A673 (cell line): Measurements from ENCODE around the gene FAM9C. TPM values are rescaled to one million over a fixed set of nuclear protein-coding genes. Genes with fewer than 3 reads are reported as not detected.
A peak's percentile ranks its signal among the peaks of the same experiment; 100 is the strongest.

Source experiments
- BruUV-seq: library from RNA; stranded (reverse); fragments of 400-500 nt; replicated peaks from 2 replicates; lab custom pipeline; 2021; lab: Mats Ljungman, UMichigan
- CTCF ChIA-PET: fragments of 300-600 bp; sonication (Branson Sonifier 250); formaldehyde crosslinking; loops from one replicate; lab custom pipeline; 2022; ENCODE audit warnings: antibody characterized with exemption; lab: Charles Lee
- POLR2A ChIA-PET: fragments of 300-600 bp; sonication (Branson Sonifier 250); formaldehyde crosslinking; loops from one replicate; lab custom pipeline; 2022; ENCODE audit warnings: antibody characterized with exemption; ENCODE audit not compliant: low non-redundant PET; lab: Charles Lee
- DNase-seq: peaks from one replicate; pipeline ENCODE4 v3.0.0-alpha.2; 2015; ENCODE audit warnings: low spot score
- H3K27ac ChIP-seq: fragments of 200-600 bp; sonication (generic); 2 replicates; pipeline ENCODE4 v1.5.1; 2016; ENCODE audit warnings: mixed run types, low read depth, mild to moderate bottlenecking, mixed read lengths, antibody characterized with exemption, low read length; ENCODE audit not compliant: poor library complexity, severe bottlenecking
- H3K27me3 ChIP-seq: fragments of 200-600 bp; sonication (generic); replicated peaks from 2 replicates; pipeline ENCODE4 v1.6.1; 2017; ENCODE audit warnings: mixed run types, low read depth, mild to moderate bottlenecking, mixed read lengths, antibody characterized with exemption, low read length; ENCODE audit not compliant: insufficient read depth, poor library complexity
- H3K36me3 ChIP-seq: fragments of 200-600 bp; sonication (generic); 2 replicates; pipeline ENCODE4 v1.6.1; 2016; ENCODE audit warnings: mixed run types, mild to moderate bottlenecking, mixed read lengths, antibody characterized with exemption, low read length; ENCODE audit not compliant: insufficient read depth, poor library complexity, severe bottlenecking
- H3K4me1 ChIP-seq: fragments of 200-600 bp; sonication (generic); 2 replicates; pipeline ENCODE4 v1.6.1; 2017; ENCODE audit warnings: mixed run types, mild to moderate bottlenecking, mixed read lengths, antibody characterized with exemption, low read length; ENCODE audit not compliant: insufficient read depth, poor library complexity, severe bottlenecking
- H3K4me3 ChIP-seq: fragments of 200-600 bp; sonication (generic); 2 replicates; pipeline ENCODE4 v1.5.1; 2016; ENCODE audit warnings: low read depth, mixed run types, mild to moderate bottlenecking, mixed read lengths, low read length; ENCODE audit not compliant: poor library complexity, severe bottlenecking
- H3K9me3 ChIP-seq: fragments of 200-600 bp; sonication (generic); 2 replicates; pipeline ENCODE4 v1.6.1; 2016; ENCODE audit warnings: mixed run types, low read depth, mild to moderate bottlenecking, mixed read lengths, antibody characterized with exemption, low read length; ENCODE audit not compliant: poor library complexity, severe bottlenecking
- EZH2 ChIP-seq: fragments of 200-600 bp; sonication (generic); IDR thresholded peaks from 2 replicates; pipeline ENCODE4 v1.6.1; 2017; ENCODE audit warnings: borderline replicate concordance, low read depth, mild to moderate bottlenecking, mixed read lengths, antibody characterized with exemption, low read length; ENCODE audit not compliant: poor library complexity, severe bottlenecking
- intact Hi-C: fragments of 100-400 bp; cut with micrococcal nuclease; formaldehyde crosslinking; loops from one replicate; pipeline ENCODE4 v1.10.0; 2022; ENCODE audit not compliant: unreplicated experiment
- total RNA-seq: library from RNA; stranded (reverse); gene quantifications from 2 replicates; pipeline ENCODE4 v1.2.3, GENCODE V29; 2021
- TF ChIP-seq, protein P1 (sequence below): fragments of 300-800, 200-600 bp; sonication (generic); conservative IDR thresholded peaks from 2 replicates; pipeline ENCODE4 v1.5.1; 2017; ENCODE audit warnings: low read depth, mild to moderate bottlenecking, antibody characterized with exemption, low read length, moderate library complexity, mixed read lengths

FAM9C gene
- total RNA-seq, 1 experiment from 2014 or later, result not detected

DNA sequence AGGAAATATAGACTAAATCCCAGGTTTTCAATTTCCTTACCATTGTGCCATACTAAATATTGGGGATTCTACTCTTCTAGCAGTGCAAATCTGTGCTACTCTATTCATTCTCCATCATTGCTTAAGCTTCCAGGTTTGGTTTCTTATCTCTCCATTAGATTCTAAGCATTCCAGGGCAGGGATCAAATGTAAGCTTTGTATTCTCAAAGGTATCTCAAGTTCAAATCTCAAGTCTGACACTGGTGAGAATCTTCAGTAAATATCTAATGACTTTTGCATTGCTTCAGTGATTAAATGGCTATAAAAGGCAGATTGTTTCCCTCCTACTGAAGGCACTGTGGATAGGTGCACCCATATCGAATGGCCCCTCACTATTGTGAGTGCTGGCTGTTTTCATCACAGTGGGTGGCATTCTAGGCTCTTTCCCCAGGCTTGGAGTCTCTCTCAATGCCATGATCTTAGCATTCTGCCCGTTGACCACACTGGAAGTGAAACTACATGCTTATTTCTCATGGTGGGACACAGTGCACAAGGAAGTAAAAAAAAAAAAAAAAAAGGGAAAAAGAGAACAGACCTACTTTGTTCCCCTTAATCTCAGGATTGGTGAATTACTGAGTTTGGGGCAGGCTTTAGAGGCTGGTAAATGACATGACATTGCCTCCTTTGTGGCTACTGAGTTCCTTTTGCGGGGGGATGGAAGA lies 28.7 kb downstream of the FAM9C start:
- intact Hi-C loops, result no loop called here
- H3K4me3 ChIP-seq, result no peak overlapping the region
- no peak overlapping the region for H3K27ac ChIP-seq
- H3K9me3 ChIP-seq, result no peaks in the 10 kb centered on the region
- ChIA-PET POLR2A (no interaction called here), CTCF (no interaction called here)
- TF ChIP-seq, protein P1, sequence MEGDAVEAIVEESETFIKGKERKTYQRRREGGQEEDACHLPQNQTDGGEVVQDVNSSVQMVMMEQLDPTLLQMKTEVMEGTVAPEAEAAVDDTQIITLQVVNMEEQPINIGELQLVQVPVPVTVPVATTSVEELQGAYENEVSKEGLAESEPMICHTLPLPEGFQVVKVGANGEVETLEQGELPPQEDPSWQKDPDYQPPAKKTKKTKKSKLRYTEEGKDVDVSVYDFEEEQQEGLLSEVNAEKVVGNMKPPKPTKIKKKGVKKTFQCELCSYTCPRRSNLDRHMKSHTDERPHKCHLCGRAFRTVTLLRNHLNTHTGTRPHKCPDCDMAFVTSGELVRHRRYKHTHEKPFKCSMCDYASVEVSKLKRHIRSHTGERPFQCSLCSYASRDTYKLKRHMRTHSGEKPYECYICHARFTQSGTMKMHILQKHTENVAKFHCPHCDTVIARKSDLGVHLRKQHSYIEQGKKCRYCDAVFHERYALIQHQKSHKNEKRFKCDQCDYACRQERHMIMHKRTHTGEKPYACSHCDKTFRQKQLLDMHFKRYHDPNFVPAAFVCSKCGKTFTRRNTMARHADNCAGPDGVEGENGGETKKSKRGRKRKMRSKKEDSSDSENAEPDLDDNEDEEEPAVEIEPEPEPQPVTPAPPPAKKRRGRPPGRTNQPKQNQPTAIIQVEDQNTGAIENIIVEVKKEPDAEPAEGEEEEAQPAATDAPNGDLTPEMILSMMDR, result no peak
- TF ChIP-seq EZH2, result no peak
- BruUV-seq, result no TSS peak
- no peaks in the 10 kb centered on the region for H3K36me3 ChIP-seq
- no peaks in the 10 kb centered on the region for H3K27me3 ChIP-seq
- H3K4me1 ChIP-seq, result no peaks in the 10 kb centered on the region
- no peak for DNase-seq

DNA sequence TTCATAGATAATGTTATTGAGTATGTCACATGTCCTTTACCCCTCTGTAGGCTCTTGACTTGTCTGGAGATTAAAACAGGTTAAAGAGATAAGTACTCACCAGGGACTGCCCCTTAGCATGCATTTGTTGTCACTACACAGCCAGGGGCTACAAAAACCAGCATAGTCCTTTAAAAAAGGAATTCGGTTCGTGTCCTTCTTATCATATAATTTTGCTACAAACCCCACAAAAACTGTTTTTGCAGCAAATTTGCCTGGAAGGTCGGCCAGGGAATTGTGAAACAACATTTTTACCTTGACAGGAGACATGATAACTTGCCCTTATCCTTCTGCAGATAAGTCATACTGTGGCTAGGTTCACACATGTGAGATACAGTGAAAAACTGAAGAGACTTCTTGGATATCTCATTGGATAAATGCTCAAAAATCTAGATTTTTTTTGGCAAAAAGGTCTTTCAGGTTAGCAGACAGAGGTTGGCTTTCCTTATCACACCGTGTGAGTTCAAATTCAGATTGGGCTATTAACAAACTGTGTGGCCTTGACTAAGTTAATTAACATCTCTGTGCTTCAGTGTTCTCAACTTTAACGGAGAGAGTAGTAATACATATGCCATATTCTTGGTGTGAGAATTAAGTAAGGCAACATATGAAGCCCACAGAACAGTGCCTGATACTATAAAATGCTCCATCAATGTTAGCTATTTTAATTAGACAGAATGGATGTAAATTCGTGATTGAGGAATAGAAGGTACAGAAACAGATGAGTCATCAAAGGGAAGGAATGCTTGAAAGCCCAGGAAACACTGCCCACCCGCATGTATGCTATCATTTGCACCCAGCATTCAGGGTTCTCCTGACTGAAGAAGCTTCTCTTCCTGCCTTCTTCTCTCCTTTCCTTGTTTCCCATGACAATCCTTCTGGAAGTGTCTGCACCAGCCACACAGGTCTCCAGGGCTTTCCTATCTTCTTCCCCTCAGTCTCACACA lies 30.0 kb downstream of the FAM9C start:
- no TSS peak for BruUV-seq
- intact Hi-C loops, result no loop called here
- Histone ChIP-seq H3K27ac (no peak overlapping the region), H3K36me3 (no peaks in the 10 kb centered on the region), H3K27me3 (no peaks in the 10 kb centered on the region), H3K4me3 (no peak overlapping the region), H3K9me3 (no peaks in the 10 kb centered on the region), H3K4me1 (no peaks in the 10 kb centered on the region)
- POLR2A ChIA-PET, result no interaction called here
- no peak for DNase-seq
- CTCF ChIA-PET, result no interaction called here
- no peak for TF ChIP-seq EZH2
- TF ChIP-seq, protein P1, result no peak

- Histone ChIP-seq H3K27ac (no peak overlapping the region), H3K27me3 (no peaks in the 10 kb centered on the region), H3K36me3 (no peaks in the 10 kb centered on the region), H3K4me1 (no peaks in the 10 kb centered on the region), H3K4me3 (no peak overlapping the region), H3K9me3 (no peaks in the 10 kb centered on the region)
- BruUV-seq, result no TSS peak
- intact Hi-C loops, result no loop called here
- CTCF ChIA-PET, result no interaction called here
- peak; percentile 31 for DNase-seq
- TF ChIP-seq, protein P1, result no peak
- no peak for TF ChIP-seq EZH2
- POLR2A ChIA-PET, result no interaction called here
These were observed 30.9 kb downstream of the FAM9C start for GRCh38 chrX:13013363-13014110.
